Neural crest cell (in vitro differentiated cells): ENCODE data around the gene CUX1. TPM values are rescaled to one million over a fixed set of nuclear protein-coding genes. Genes with fewer than 3 reads are reported as not detected.

ENCODE experiments used
- DNase-seq: peaks from one replicate; pipeline ENCODE4 v3.0.0; 2021; ENCODE audit warnings: low read depth, mixed read lengths, low spot score
- H3K27ac Mint-ChIP-seq: one replicate; pipeline ENCODE4 v1.8.0; 2021; ENCODE audit warnings: mild to moderate bottlenecking, mixed read lengths; ENCODE audit not compliant: unreplicated experiment
- H3K27me3 Mint-ChIP-seq: 2 replicates; pipeline ENCODE4 v1.8.0; 2021; ENCODE audit warnings: low read depth, mild to moderate bottlenecking, mixed read lengths
- H3K36me3 Mint-ChIP-seq: 2 replicates; pipeline ENCODE4 v1.8.0; 2021; ENCODE audit warnings: low read depth, mild to moderate bottlenecking, mixed read lengths
- H3K4me1 Mint-ChIP-seq: 2 replicates; pipeline ENCODE4 v1.8.0; 2021; ENCODE audit warnings: mixed read lengths
- H3K4me3 Mint-ChIP-seq: one replicate; pipeline ENCODE4 v1.8.0; 2021; ENCODE audit warnings: mild to moderate bottlenecking, mixed read lengths
- H3K9me3 Mint-ChIP-seq: 2 replicates; pipeline ENCODE4 v1.8.0; 2021; ENCODE audit warnings: mixed read lengths
- total RNA-seq: library from RNA; stranded (reverse); gene quantifications from 2 replicates; pipeline ENCODE4 v1.2.1, GENCODE V29; 2021
- TF ChIP-seq, protein P1 (sequence below): fragments of 200-600 bp; sonication (generic); conservative IDR thresholded peaks from 2 replicates; pipeline ENCODE4 v1.5.0; 2021; ENCODE audit warnings: antibody characterized with exemption, mild to moderate bottlenecking

The CUX1 gene
- total RNA-seq, 1 donor from 2014 or later = 60.0 TPM

DNA sequence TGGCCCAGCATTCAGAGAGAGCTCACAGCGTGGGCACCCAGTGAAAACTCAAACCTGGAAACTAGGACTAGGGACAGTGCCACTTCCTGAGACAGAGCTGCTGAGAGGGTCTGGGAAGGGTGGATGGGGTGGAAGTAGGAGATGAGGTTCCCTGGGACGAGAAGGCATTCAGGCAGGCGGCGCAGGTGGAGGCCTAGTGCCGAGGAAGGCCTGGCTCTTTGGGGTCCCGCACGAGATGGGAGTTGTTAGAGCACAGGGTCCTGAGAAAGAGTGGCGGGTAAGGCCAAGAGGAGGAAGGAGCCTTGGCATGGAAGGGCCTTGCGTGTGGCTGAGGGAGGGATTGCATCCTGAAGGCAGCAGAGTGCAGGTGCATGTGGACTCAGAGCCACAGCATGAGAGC lies 339.4 kb downstream of the CUX1 start:
- DNase-seq = no peak
- Mint-ChIP-seq H3K4me3 (no peak overlapping the region), H3K27ac (peak overlapping the region; percentile 87), H3K27me3 (no peaks in the 10 kb centered on the region), H3K9me3 (no peaks in the 10 kb centered on the region), H3K36me3 (peaks cover 11% of the 10 kb centered on the region), H3K4me1 (peaks cover 24% of the 10 kb centered on the region)
- TF ChIP-seq, protein P1, sequence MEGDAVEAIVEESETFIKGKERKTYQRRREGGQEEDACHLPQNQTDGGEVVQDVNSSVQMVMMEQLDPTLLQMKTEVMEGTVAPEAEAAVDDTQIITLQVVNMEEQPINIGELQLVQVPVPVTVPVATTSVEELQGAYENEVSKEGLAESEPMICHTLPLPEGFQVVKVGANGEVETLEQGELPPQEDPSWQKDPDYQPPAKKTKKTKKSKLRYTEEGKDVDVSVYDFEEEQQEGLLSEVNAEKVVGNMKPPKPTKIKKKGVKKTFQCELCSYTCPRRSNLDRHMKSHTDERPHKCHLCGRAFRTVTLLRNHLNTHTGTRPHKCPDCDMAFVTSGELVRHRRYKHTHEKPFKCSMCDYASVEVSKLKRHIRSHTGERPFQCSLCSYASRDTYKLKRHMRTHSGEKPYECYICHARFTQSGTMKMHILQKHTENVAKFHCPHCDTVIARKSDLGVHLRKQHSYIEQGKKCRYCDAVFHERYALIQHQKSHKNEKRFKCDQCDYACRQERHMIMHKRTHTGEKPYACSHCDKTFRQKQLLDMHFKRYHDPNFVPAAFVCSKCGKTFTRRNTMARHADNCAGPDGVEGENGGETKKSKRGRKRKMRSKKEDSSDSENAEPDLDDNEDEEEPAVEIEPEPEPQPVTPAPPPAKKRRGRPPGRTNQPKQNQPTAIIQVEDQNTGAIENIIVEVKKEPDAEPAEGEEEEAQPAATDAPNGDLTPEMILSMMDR = no peak

DNA sequence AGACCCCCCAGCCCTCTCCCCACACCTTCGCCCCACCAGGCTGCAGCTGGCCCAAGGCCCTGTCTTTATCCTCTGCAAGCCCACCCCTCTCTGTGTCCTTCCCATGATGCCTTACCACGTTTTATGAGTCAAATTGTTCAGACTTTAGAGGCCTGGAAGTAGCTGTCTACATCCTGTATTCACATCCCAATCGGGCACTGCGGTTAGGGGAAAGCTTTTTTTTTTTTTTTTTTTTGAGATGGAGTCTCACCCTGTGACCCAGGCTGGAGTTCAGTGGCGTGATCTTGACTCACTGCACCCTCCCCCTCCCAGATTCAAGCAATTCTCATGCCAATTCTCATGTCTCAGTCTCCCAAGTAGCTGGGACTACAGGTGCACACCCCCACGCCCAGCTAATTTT lies 347.7 kb downstream of the CUX1 start:
- H3K27me3 Mint-ChIP-seq = no peaks in the 10 kb centered on the region
- no peak for DNase-seq
- no peaks in the 10 kb centered on the region for H3K9me3 Mint-ChIP-seq
- peaks cover 24% of the 10 kb centered on the region for H3K4me1 Mint-ChIP-seq
- TF ChIP-seq, protein P1 = no peak
- peaks cover 10% of the 10 kb centered on the region for H3K36me3 Mint-ChIP-seq
- peak overlapping the region; percentile 14 for H3K27ac Mint-ChIP-seq
- no peak overlapping the region for H3K4me3 Mint-ChIP-seq

DNA sequence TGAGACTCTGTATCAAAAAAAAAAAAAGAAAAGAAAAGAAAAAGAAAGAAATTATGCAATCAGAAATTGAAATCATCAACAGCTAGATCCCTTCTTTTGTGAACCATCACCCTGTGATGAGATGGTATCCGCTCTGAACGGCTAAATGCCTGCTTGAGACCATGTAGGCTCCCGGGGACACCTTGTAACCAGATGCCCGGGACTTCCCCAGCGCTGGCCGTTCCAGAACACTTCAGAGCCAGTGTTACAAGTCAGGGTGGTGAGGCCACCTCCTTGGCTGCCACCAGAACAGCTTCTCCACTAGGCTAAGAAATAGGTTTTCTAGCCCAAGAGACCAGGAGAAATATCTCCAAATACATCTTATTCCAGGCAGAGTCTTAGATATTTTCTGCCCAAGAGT lies 349.8 kb downstream of the CUX1 start:
- peaks cover 31% of the 10 kb centered on the region for H3K4me1 Mint-ChIP-seq
- TF ChIP-seq, protein P1 = no peak
- no peaks in the 10 kb centered on the region for H3K27me3 Mint-ChIP-seq
- no peaks in the 10 kb centered on the region for H3K9me3 Mint-ChIP-seq
- DNase-seq = no peak
- no peak overlapping the region for H3K27ac Mint-ChIP-seq
- no peak overlapping the region for H3K4me3 Mint-ChIP-seq
- peaks cover 7% of the 10 kb centered on the region for H3K36me3 Mint-ChIP-seq

GRCh38 chr7:102169651-102170392 lies 352.4 kb downstream of the CUX1 start:
- TF ChIP-seq, protein P1 = no peak
- H3K36me3 Mint-ChIP-seq = peaks cover 4% of the 10 kb centered on the region
- peak overlapping the region; percentile 50 for H3K27ac Mint-ChIP-seq
- no peaks in the 10 kb centered on the region for H3K9me3 Mint-ChIP-seq
- DNase-seq = no peak
- peaks cover 21% of the 10 kb centered on the region for H3K4me1 Mint-ChIP-seq
- peak overlapping the region; percentile 17 for H3K4me3 Mint-ChIP-seq
- H3K27me3 Mint-ChIP-seq = no peaks in the 10 kb centered on the region

GRCh38 chr7:102170393-102170970 lies 353.1 kb downstream of the CUX1 start:
- Mint-ChIP-seq H3K27ac (peak overlapping the region; percentile 50), H3K4me3 (peak overlapping the region; percentile 17), H3K4me1 (peaks cover 20% of the 10 kb centered on the region), H3K36me3 (peaks cover 4% of the 10 kb centered on the region), H3K27me3 (no peaks in the 10 kb centered on the region), H3K9me3 (no peaks in the 10 kb centered on the region)
- peak; percentile 9 for DNase-seq
- TF ChIP-seq, protein P1 = no peak
